MM.1S (cell line): ENCODE data around the gene FANCE.

Experiments
- CTCF ChIP-seq: fragments of 300-600 bp; sonication (generic); IDR thresholded peaks from 2 replicates; pipeline ENCODE4 v1.5.1; 2016; ENCODE audit warnings: antibody characterized with exemption, low read length, mixed read lengths
- EZH2 ChIP-seq: fragments of 300-600 bp; sonication (generic); optimal IDR thresholded peaks from 2 replicates; pipeline ENCODE3; 2017; ENCODE audit warnings: low read depth, mild to moderate bottlenecking, antibody characterized with exemption, low read length, mixed read lengths
- EZH2phosphoT487 ChIP-seq: fragments of 300-600 bp; sonication (generic); IDR thresholded peaks from 2 replicates; pipeline ENCODE4 v1.6.1; 2018; ENCODE audit warnings: antibody characterized with exemption, low read length

- TF ChIP-seq CTCF (no peak), EZH2 (no peak), EZH2phosphoT487 (no peak)
Observed at GRCh38 chr6:35503534-35503933, 51.4 kb downstream of the FANCE start.
